LNCAP (cell line): ENCODE data around the gene REX1BD.

Experiments used
- TF ChIP-seq, protein P1 (sequence below): fragments of 450-650 bp; IDR thresholded peaks from 2 replicates; pipeline ENCODE4 v1.5.1; 2017; ENCODE audit warnings: mild to moderate bottlenecking

Gene REX1BD

DNA sequence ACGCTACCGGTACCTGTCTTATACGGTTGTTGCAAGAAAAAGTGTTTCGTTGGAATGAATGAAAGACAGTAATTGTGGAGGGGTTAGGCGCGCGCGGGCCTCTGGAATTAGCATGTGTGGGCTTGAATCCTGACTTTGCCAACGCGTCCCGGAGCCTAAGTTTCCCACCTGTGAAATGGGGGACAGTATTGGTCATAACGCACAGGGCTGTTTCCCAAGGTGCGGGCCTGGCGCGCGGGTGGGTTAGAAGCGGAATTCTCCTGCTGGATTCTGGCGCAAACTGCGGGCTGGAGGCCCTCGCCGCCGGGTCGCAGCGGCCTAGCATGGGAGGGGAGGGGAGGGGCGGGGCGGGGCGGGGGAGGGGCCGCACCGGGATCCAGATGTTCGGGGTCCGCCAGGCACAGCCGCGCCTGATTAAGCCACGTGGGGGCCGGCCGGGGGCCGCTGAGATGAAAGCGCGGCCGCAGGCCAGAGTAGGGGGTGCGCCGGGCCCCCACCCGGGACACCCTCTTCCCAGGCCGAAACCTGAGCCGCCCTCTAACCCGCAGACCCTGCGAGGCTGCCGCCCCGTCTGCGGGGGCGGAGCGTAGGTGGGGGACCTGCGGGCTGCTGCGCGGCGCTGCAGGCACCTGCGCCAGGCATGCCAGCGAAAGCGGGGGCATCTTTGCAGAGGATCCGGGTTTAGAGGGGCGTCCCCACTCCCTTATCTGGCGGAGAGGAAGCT, 22.9 kb downstream of the REX1BD start:
- TF ChIP-seq, protein P1, sequence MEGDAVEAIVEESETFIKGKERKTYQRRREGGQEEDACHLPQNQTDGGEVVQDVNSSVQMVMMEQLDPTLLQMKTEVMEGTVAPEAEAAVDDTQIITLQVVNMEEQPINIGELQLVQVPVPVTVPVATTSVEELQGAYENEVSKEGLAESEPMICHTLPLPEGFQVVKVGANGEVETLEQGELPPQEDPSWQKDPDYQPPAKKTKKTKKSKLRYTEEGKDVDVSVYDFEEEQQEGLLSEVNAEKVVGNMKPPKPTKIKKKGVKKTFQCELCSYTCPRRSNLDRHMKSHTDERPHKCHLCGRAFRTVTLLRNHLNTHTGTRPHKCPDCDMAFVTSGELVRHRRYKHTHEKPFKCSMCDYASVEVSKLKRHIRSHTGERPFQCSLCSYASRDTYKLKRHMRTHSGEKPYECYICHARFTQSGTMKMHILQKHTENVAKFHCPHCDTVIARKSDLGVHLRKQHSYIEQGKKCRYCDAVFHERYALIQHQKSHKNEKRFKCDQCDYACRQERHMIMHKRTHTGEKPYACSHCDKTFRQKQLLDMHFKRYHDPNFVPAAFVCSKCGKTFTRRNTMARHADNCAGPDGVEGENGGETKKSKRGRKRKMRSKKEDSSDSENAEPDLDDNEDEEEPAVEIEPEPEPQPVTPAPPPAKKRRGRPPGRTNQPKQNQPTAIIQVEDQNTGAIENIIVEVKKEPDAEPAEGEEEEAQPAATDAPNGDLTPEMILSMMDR = no peak

DNA sequence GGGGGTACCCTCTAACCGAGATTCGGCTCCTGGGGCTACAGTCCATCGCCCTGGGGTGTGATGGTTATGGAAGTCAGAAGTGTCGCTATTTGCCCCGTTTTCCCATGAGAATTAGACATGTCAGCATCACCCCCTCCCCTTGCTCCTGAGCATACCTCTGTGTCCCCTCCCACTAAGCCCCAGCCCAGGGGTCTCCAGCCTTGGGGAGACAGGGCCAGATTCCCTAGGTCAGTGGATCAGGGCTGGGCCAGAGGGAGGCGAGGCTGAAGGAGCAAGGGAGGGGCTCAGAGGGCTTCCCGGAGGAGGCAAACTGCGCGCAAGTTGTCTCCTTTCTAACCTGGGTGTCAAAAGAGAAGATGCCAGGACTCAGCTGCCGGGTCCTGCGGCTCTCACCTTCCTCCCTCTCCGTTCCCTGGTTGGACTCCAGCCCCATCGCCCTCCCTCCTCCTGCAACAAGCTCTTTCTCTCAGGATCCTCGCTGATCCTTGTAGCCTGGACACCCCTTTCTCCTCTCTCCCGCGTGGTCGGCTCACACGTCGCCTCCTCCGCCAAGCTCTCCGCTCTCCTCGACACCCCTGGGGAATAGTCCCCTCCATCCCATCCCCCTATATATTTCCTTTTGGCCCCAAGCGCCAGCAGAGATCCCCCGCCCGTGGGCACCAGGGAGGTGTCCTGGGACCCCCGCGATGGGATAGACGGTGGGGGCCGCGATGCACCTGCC, 23.6 kb downstream of the REX1BD start:
- TF ChIP-seq, protein P1 = no peak

DNA sequence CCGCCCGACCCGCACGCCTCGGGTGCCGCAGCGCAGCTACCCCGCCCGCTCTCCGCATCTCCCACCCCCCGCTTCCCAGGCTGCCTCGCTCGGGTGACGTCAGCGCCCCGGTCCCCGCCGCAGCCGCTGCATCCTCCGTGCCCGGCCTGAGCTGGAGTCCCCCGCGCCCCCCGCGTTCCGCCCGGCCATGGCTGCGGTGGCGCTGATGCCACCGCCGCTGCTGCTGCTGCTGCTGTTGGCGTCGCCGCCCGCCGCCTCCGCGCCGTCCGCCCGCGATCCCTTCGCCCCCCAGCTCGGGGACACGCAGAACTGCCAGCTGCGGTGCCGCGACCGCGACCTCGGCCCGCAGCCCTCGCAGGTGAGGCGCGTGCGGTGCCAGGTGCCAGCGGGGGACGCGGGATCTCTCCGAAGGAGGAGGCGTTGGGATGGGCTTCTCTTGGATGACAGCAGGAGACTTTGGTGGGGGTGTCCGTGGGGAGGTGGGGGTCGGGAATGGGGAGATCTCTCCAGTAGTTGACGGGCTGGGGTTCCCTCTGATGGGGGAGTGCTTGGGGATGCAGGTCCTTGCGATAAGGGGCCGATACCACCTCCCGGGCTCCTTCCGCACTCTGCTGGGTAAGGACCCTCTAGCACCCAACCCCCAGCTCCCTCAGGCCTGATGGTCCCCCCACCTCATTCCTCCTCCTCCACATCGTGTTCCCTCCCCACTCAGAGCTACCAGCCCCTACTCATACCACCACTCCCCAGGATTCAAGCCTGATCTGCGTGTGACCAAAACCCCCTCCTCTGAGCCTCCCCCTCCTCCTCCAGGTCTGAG, 24.4 kb downstream of the REX1BD start, which contains the start of gene TMEM59L:
TSS of gene TMEM59L (plus strand) at position 99 of the 817 bp plus-strand sequence. CDS start at position 188, 89 bp downstream.
- TF ChIP-seq, protein P1 = no peak

DNA sequence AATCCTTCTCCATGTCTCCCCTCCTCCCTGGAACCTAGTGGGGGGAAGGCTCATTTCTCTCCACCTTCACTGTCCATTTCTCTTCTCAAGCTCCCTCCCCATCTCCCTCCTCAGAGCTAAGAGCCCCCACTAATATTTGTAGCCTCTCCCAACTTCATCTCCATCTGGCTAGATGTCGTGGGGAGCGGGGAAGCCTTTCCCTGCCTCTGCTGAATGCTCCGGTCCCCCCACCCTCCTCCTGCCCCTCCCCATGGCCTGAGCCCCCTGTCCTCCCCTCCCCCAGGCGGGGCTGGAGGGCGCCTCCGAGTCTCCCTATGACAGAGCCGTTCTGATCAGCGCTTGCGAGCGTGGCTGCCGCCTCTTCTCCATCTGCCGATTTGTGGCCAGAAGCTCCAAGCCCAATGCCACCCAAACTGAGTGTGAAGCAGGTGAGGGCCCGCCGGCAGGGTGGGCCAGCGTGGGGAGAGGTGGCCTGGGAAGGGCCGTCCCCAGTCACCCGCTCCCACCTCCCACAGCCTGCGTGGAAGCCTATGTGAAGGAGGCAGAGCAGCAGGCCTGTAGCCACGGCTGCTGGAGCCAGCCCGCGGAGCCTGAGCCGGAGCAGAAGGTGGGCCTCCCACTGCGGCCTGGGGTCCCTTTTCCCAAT, 25.1 kb downstream of the REX1BD start:
- TF ChIP-seq, protein P1 = no peak

DNA sequence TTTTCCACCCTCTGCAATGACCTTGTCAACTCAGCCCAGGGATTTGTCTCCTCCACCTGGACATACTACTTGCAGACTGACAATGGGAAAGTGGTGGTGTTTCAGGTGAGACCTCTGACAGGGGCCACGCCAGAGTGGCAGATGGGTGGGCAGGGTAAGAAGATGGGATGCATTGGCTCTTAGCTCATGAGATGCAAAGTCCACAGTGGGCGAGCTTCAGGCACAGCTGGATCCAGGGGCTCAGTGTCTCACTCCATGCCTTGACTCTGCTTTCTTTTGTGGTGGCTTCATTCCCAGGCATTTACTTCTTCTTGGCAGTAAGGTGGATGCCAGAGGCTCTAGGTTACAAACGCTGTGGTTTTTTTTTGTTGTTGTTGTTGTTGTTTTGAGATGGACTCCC, 27.4 kb downstream of the REX1BD start:
- TF ChIP-seq, protein P1 = no peak

DNA sequence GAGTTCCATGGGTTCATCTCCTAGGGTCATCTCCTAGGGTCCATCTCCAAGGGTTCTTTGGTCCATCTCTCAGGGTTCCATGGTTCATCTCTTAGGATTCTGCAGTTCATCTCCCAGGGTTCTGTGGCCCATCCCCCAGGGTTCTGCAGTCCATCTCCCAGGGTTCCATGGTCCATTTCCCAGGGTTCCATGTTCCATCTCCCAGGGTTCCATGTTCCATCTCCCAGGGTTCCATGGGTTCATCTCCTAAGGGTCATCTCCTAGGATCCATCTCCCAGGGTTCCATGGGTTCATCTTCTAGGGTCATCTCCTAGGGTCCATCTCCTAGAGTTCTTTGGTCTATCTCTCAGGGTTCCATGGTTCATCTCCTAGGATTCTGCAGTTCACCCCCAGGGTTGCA, 29.0 kb downstream of the REX1BD start:
- TF ChIP-seq, protein P1 = no peak

DNA sequence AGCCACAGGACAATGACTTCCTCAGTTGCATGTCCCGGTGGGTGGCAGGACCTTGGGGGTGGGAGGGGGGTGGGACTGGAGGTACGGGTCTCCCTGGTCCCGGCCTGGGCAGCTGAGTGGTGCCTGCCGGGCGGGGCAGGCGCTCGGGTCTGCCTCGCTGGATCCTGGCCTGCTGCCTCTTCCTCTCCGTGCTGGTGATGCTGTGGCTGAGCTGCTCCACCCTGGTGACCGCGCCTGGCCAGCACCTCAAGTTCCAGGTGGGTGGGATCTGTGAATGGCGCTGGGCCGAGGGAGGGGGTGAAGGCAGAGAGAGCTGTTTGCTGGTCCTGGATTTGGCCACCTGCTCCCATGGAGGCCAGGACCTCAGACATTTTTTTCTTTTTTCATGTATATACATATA, 29.6 kb downstream of the REX1BD start:
- TF ChIP-seq, protein P1 = no peak
